H9 (cell line): ENCODE measurements around the gene CAPN5. TPM values are rescaled to one million over a fixed set of nuclear protein-coding genes. Genes with fewer than 3 reads are reported as not detected.

Source experiments
- DNase-seq: peaks from one replicate; pipeline ENCODE4 v3.0.0-alpha.2; 2017
- H2AFZ ChIP-seq: one replicate; pipeline ENCODE4 v1.6.1; 2013; ENCODE audit warnings: mild to moderate bottlenecking, low read length, control low read depth, moderate library complexity
- H2AK5ac ChIP-seq: 2 replicates; pipeline ENCODE4 v1.6.1; 2013; ENCODE audit warnings: low read length, control low read depth, mixed read lengths; ENCODE audit not compliant: insufficient read length
- H2BK120ac ChIP-seq: one replicate; pipeline ENCODE4 v1.6.1; 2013; ENCODE audit warnings: low read depth, mild to moderate bottlenecking, low read length, control low read depth, inconsistent platforms; ENCODE audit not compliant: poor library complexity, severe bottlenecking
- H2BK12ac ChIP-seq: 2 replicates; pipeline ENCODE4 v1.6.1; 2013; ENCODE audit warnings: low read length, control low read depth, mixed read lengths, low read depth; ENCODE audit not compliant: insufficient read length
- H2BK15ac ChIP-seq: 2 replicates; pipeline ENCODE4 v1.6.1; 2013; ENCODE audit warnings: low read depth, low read length, control low read depth
- H2BK20ac ChIP-seq: one replicate; pipeline ENCODE4 v1.6.1; 2013; ENCODE audit warnings: low read depth, mild to moderate bottlenecking, low read length, control low read depth, inconsistent platforms; ENCODE audit not compliant: poor library complexity, severe bottlenecking
- H2BK5ac ChIP-seq: 2 replicates; pipeline ENCODE4 v1.6.1; 2013; ENCODE audit warnings: low read length, control low read depth, mixed read lengths; ENCODE audit not compliant: insufficient read length
- H3K14ac ChIP-seq: 2 replicates; pipeline ENCODE4 v1.6.1; 2013; ENCODE audit warnings: low read length, control low read depth; ENCODE audit not compliant: insufficient read depth
- H3K18ac ChIP-seq: 2 replicates; pipeline ENCODE4 v1.6.1; 2013; ENCODE audit warnings: low read depth, mild to moderate bottlenecking, mixed read lengths, low read length, control low read depth; ENCODE audit not compliant: insufficient read length
- H3K23ac ChIP-seq: 2 replicates; pipeline ENCODE4 v1.6.1; 2013; ENCODE audit warnings: low read length, control low read depth, mixed read lengths, low read depth; ENCODE audit not compliant: insufficient read length
- H3K23me2 ChIP-seq: 2 replicates; pipeline ENCODE4 v1.6.1; 2013; ENCODE audit warnings: low read depth, mild to moderate bottlenecking, mixed read lengths, low read length, control low read depth; ENCODE audit not compliant: insufficient read length, poor library complexity, severe bottlenecking
- H3K27ac ChIP-seq: 2 replicates; pipeline ENCODE4 v1.5.1; 2013; ENCODE audit warnings: low read length, control low read depth, mixed read lengths, low read depth; ENCODE audit not compliant: insufficient read length
- H3K27me3 ChIP-seq: 2 replicates; pipeline ENCODE4 v1.6.1; 2013; ENCODE audit warnings: low read length, control low read depth, inconsistent platforms; ENCODE audit not compliant: insufficient read depth
- H3K4ac ChIP-seq: 2 replicates; pipeline ENCODE4 v1.6.1; 2013; ENCODE audit warnings: low read depth, mild to moderate bottlenecking, control low read depth, inconsistent platforms, low read length, moderate library complexity
- H3K4me1 ChIP-seq: 2 replicates; pipeline ENCODE4 v1.6.1; 2013; ENCODE audit warnings: low read length, control low read depth, inconsistent platforms; ENCODE audit not compliant: insufficient read depth
- H3K4me2 ChIP-seq: 2 replicates; pipeline ENCODE4 v1.6.1; 2013; ENCODE audit warnings: low read length, control low read depth, mixed read lengths; ENCODE audit not compliant: insufficient read length, insufficient read depth
- H3K56ac ChIP-seq: 2 replicates; pipeline ENCODE4 v1.6.1; 2013; ENCODE audit warnings: low read depth, mild to moderate bottlenecking, mixed read lengths, low read length, control low read depth; ENCODE audit not compliant: insufficient read length
- H3K79me1 ChIP-seq: 2 replicates; pipeline ENCODE4 v1.6.1; 2013; ENCODE audit warnings: low read depth, mild to moderate bottlenecking, moderate library complexity, low read length, control low read depth, inconsistent platforms; ENCODE audit not compliant: insufficient read depth, poor library complexity, severe bottlenecking
- H3K79me2 ChIP-seq: 2 replicates; pipeline ENCODE4 v1.6.1; 2013; ENCODE audit warnings: low read length, control low read depth, inconsistent platforms; ENCODE audit not compliant: insufficient read depth
- H3K9ac ChIP-seq: 2 replicates; pipeline ENCODE4 v1.6.1; 2013; ENCODE audit warnings: low read length, control low read depth, mixed read lengths; ENCODE audit not compliant: insufficient read length; ENCODE audit errors: extremely low read depth
- H3K9me3 ChIP-seq: one replicate; pipeline ENCODE4 v1.6.1; 2013; ENCODE audit warnings: low read depth, low read length, inconsistent platforms; ENCODE audit not compliant: control insufficient read depth
- H3T11ph ChIP-seq: one replicate; pipeline ENCODE4 v1.6.1; 2013; ENCODE audit warnings: mild to moderate bottlenecking, low read length, control low read depth, inconsistent platforms
- H4K20me1 ChIP-seq: one replicate; pipeline ENCODE4 v1.6.1; 2013; ENCODE audit not compliant: control insufficient read depth, insufficient read length, insufficient read depth
- H4K5ac ChIP-seq: 2 replicates; pipeline ENCODE4 v1.6.1; 2013; ENCODE audit warnings: low read depth, mild to moderate bottlenecking, mixed read lengths, low read length, control low read depth; ENCODE audit not compliant: insufficient read length
- H4K8ac ChIP-seq: replicated peaks from 2 replicates; pipeline ENCODE4 v1.6.1; 2013; ENCODE audit warnings: low read length, control low read depth, mixed read lengths, low read depth; ENCODE audit not compliant: insufficient read length
- H4K91ac ChIP-seq: 2 replicates; pipeline ENCODE4 v1.6.1; 2013; ENCODE audit warnings: low read depth, mild to moderate bottlenecking, moderate library complexity, mixed read lengths, low read length, control low read depth; ENCODE audit not compliant: insufficient read length
- H3K27ac Mint-ChIP-seq, 3 experiments: 2 replicates in 2 of 3; 3 replicates in 1 of 3; pipeline ENCODE4 v1.8.0; 2020 to 2021; ENCODE audit warnings: mixed read lengths in 3 of 3, mild to moderate bottlenecking in 1 of 3, moderate library complexity in 1 of 3
- H3K27me3 Mint-ChIP-seq: 2 replicates; pipeline ENCODE4 v1.8.0; 2021; ENCODE audit warnings: low read depth, mild to moderate bottlenecking, moderate library complexity, mixed read lengths
- H3K36me3 Mint-ChIP-seq, 3 experiments: 2 replicates in 2 of 3; 3 replicates in 1 of 3; pipeline ENCODE4 v1.8.0; 2020 to 2021; ENCODE audit warnings: low read depth in 3 of 3, mixed read lengths in 3 of 3; ENCODE audit not compliant: insufficient read depth in 1 of 3
- H3K4me1 Mint-ChIP-seq, 2 experiments: 2 replicates each; pipeline ENCODE4 v1.8.0; 2020; ENCODE audit warnings: mixed read lengths in 2 of 2
- H3K4me3 Mint-ChIP-seq, 2 experiments: 2 replicates in 1 of 2; 3 replicates in 1 of 2; pipeline ENCODE4 v1.8.0; 2020 to 2021; ENCODE audit warnings: mild to moderate bottlenecking in 2 of 2, mixed read lengths in 2 of 2, moderate library complexity in 1 of 2
- H3K9me3 Mint-ChIP-seq, 2 experiments: 2 replicates in 1 of 2; 3 replicates in 1 of 2; pipeline ENCODE4 v1.8.0; 2020; ENCODE audit warnings: mild to moderate bottlenecking in 2 of 2, mixed read lengths in 2 of 2, moderate library complexity in 1 of 2
- WGBS: extraction: QIAGEN DNeasy Blood & Tissue Kit; methylation state at CpG from one replicate; pipeline ENCODE4 v1.1.7; 2013; ENCODE audit warnings: missing lambda C conversion rate, low lambda C conversion rate, mixed read lengths; ENCODE audit not compliant: insufficient read length; ENCODE audit errors: extremely low coverage; 5-methylcytosine and 5-hydroxymethylcytosine counted together
- total RNA-seq: library from RNA; stranded (reverse); gene quantifications from 2 replicates; pipeline ENCODE4 v1.2.1, GENCODE V29; 2021
- TF ChIP-seq, protein P1 (sequence below): fragments of 200-600 bp; sonication (generic); conservative IDR thresholded peaks from 3 replicates; pipeline ENCODE4 v1.8.0; 2021; ENCODE audit warnings: antibody characterized with exemption, mild to moderate bottlenecking

Gene CAPN5
- total RNA-seq, 1 experiment from 2014 or later = 16.7 TPM

DNA sequence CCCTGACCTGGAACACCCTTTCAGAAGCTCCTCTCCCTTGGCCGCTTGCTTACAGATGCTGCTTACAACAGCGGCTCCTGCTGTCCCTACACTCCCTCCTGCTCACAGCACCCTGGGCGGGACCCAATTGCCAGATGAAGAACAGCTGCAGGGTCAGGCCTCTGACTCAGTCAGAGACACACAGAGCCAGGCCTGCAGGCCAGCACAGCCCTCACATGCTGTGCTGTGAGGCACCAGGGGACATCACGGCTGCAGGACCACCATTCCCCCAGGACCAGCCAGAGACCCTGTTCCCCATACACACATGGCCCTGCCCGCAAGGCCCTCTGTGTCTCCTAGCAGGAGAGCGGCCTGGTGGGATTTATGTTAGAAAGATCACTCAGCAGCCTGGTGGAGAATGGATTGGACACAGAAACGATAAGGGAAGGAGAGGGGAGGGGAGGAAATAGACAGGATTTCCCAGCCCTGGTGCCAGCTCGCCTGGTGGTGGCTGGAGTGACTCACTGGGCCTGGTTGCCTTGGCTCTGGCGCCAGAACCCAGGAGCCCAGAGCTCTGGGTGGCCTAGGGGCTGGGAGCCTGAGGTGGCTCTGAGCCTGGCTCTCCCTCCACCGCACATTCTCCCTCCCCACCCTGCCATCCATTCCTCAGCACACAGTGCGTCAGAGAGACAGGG is 6.7 kb downstream of the CAPN5 start:
- H2BK15ac ChIP-seq = no peak overlapping the region
- no peak overlapping the region for H3T11ph ChIP-seq
- no peaks in the 10 kb centered on the region for H3K79me2 ChIP-seq
- no peak overlapping the region for H3K4me2 ChIP-seq
- H3K27me3 ChIP-seq = no peaks in the 10 kb centered on the region
- no peak overlapping the region for H3K27ac ChIP-seq
- H3K23me2 ChIP-seq = no peaks in the 10 kb centered on the region
- H3K9me3 ChIP-seq = no peaks in the 10 kb centered on the region
- no peak overlapping the region for H3K9ac ChIP-seq
- no peak overlapping the region for H2AK5ac ChIP-seq
- Mint-ChIP-seq H3K36me3 (peaks cover 0 to 3% (median 0%) of the 10 kb centered on the region in 3 experiments; a peak in 4 of 7 replicates), H3K4me1 (peaks cover 5 to 11% of the 10 kb centered on the region in 2 experiments; a peak in 3 of 4 replicates), H3K27ac (peak overlapping the region in 2 of 3 experiments; percentile 14 to 73; a peak in 1 of 7 replicates), H3K27me3 (peaks cover 3% of the 10 kb centered on the region; the same call in 1 of the 2 replicates), H3K4me3 (no peak overlapping the region), H3K9me3 (peaks cover 3% of the 10 kb centered on the region in 2 experiments; a peak in 4 of 5 replicates)
- no peaks in the 10 kb centered on the region for H3K4me1 ChIP-seq
- no peak overlapping the region for H3K23ac ChIP-seq
- H3K18ac ChIP-seq = no peak overlapping the region
- no peak overlapping the region for H2BK5ac ChIP-seq
- H3K4ac ChIP-seq = no peak overlapping the region
- no peak overlapping the region for H2BK120ac ChIP-seq
- DNase-seq = peak; percentile 18
- WGBS = no CpG with 5 or more reads among the region's 11 CpGs
- no peak overlapping the region for H2BK20ac ChIP-seq
- no peak overlapping the region for H4K5ac ChIP-seq
- H2AFZ ChIP-seq = no peak overlapping the region
- H2BK12ac ChIP-seq = no peak overlapping the region
- no peak overlapping the region for H4K91ac ChIP-seq
- TF ChIP-seq, protein P1, sequence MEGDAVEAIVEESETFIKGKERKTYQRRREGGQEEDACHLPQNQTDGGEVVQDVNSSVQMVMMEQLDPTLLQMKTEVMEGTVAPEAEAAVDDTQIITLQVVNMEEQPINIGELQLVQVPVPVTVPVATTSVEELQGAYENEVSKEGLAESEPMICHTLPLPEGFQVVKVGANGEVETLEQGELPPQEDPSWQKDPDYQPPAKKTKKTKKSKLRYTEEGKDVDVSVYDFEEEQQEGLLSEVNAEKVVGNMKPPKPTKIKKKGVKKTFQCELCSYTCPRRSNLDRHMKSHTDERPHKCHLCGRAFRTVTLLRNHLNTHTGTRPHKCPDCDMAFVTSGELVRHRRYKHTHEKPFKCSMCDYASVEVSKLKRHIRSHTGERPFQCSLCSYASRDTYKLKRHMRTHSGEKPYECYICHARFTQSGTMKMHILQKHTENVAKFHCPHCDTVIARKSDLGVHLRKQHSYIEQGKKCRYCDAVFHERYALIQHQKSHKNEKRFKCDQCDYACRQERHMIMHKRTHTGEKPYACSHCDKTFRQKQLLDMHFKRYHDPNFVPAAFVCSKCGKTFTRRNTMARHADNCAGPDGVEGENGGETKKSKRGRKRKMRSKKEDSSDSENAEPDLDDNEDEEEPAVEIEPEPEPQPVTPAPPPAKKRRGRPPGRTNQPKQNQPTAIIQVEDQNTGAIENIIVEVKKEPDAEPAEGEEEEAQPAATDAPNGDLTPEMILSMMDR = no peak
- no peak overlapping the region for H3K14ac ChIP-seq
- H3K79me1 ChIP-seq = no peaks in the 10 kb centered on the region
- H3K56ac ChIP-seq = no peak overlapping the region
- H4K20me1 ChIP-seq = no peaks in the 10 kb centered on the region
- no peak overlapping the region for H4K8ac ChIP-seq
